DOHH2 (cell line): ENCODE data around the gene DCUN1D3.

ENCODE experiments used
- H3F3A ChIP-seq: fragments of 200-600 bp; sonication (generic), shearing (Covaris generic); 2 replicates; pipeline ENCODE4 v1.6.0; 2016; ENCODE audit warnings: antibody characterized with exemption, mild to moderate bottlenecking; ENCODE audit not compliant: control insufficient read depth, insufficient read depth
- H3K27ac ChIP-seq: fragments of 200-600 bp; sonication (generic); 2 replicates; pipeline ENCODE4 v1.5.1; 2014; ENCODE audit warnings: low read depth, mild to moderate bottlenecking, low read length, moderate library complexity
- H3K27me3 ChIP-seq: fragments of 200-600 bp; sonication (generic); 2 replicates; pipeline ENCODE4 v1.6.1; 2014; ENCODE audit warnings: mild to moderate bottlenecking, low read length, mixed read lengths; ENCODE audit not compliant: control insufficient read depth
- H3K36me3 ChIP-seq: fragments of 200-600 bp; sonication (generic); 2 replicates; pipeline ENCODE4 v1.6.1; 2014; ENCODE audit warnings: mild to moderate bottlenecking, low read length, moderate library complexity, mixed read lengths; ENCODE audit not compliant: control insufficient read depth
- H3K4me1 ChIP-seq: fragments of 200-600 bp; sonication (generic); 2 replicates; pipeline ENCODE4 v1.6.1; 2014; ENCODE audit warnings: mild to moderate bottlenecking, low read length, mixed read lengths; ENCODE audit not compliant: control insufficient read depth
- H3K4me2 ChIP-seq: fragments of 200-600 bp; sonication (generic); 2 replicates; pipeline ENCODE4 v1.6.0; 2014; ENCODE audit warnings: mild to moderate bottlenecking, low read length, moderate library complexity
- H3K4me3 ChIP-seq: fragments of 200-600 bp; sonication (generic); 2 replicates; pipeline ENCODE4 v1.5.1; 2014; ENCODE audit warnings: mild to moderate bottlenecking, low read length, mixed read lengths
- H3K79me2 ChIP-seq: fragments of 200-600 bp; sonication (generic); 2 replicates; pipeline ENCODE4 v1.6.1; 2014; ENCODE audit warnings: mild to moderate bottlenecking, low read length, mixed read lengths; ENCODE audit not compliant: control insufficient read depth
- H3K9me2 ChIP-seq: fragments of 200-600 bp; sonication (generic); replicated peaks from 2 replicates; pipeline ENCODE4 v1.6.1; 2014; ENCODE audit warnings: mild to moderate bottlenecking, low read length, mixed read lengths; ENCODE audit not compliant: control insufficient read depth
- H3K9me3 ChIP-seq: fragments of 200-600 bp; sonication (generic); 2 replicates; pipeline ENCODE4 v1.6.1; 2014; ENCODE audit warnings: antibody characterized with exemption, low read length, mixed read lengths; ENCODE audit not compliant: control insufficient read depth, insufficient read depth
- H4K20me1 ChIP-seq: fragments of 200-600 bp; sonication (generic); 2 replicates; pipeline ENCODE4 v1.6.0; 2014; ENCODE audit warnings: low read depth, mild to moderate bottlenecking, antibody characterized with exemption, low read length, moderate library complexity; ENCODE audit not compliant: control insufficient read depth, insufficient read depth
- EZH2phosphoT487 ChIP-seq: fragments of 200-600 bp; sonication (generic); IDR thresholded peaks from 2 replicates; pipeline ENCODE4 v1.6.1; 2017; ENCODE audit warnings: borderline replicate concordance, mild to moderate bottlenecking, antibody characterized with exemption, low read length, moderate library complexity, mixed read lengths
- TF ChIP-seq, protein P1 (sequence below): fragments of 200-600 bp; sonication (generic); IDR thresholded peaks from one replicate; pipeline ENCODE4 v1.5.1; 2014; ENCODE audit warnings: antibody characterized with exemption, mild to moderate bottlenecking, low read depth, low read length; ENCODE audit not compliant: poor library complexity, severe bottlenecking

The DCUN1D3 gene

DNA sequence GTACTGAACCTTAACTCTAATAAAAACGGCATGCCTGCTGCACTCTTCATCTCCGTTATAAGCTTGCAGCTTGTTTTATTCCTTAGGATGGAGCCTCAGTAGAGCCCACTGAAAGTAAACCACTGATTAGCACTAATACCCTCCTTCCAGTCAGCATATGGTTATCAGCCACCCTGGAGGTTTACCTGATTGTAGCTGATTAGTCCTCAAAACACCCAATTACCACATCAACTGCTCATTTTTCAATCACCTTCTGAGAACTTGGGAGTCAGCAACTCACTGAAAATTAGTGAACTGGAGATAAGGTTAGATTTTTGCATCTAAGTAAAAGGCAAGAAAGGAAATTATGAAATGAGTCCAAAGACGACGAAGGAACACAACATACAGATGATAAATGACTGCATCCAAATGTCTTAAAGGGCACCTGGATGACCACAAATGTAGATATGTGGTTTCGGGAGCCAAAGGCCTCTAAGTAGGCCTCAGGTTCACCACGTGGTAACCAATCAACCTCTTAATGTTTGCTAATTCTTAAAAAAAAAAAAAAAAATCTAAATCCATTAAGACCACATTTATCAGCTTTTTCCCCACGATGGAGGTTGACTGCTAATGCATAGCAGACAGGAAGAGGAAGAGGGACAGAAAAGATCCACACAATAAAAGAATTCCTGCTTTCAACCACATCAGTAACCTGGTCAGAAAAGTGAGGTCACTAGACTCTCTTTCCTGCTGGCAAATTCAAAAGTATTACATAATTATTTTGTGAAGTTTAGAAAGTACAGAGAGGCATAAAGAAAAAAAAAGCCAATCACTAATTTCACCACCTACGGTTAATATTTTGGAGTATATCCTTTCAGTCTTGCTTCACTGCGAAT, 28.0 kb downstream of the DCUN1D3 start:
- no peak for TF ChIP-seq EZH2phosphoT487
- TF ChIP-seq, protein P1, sequence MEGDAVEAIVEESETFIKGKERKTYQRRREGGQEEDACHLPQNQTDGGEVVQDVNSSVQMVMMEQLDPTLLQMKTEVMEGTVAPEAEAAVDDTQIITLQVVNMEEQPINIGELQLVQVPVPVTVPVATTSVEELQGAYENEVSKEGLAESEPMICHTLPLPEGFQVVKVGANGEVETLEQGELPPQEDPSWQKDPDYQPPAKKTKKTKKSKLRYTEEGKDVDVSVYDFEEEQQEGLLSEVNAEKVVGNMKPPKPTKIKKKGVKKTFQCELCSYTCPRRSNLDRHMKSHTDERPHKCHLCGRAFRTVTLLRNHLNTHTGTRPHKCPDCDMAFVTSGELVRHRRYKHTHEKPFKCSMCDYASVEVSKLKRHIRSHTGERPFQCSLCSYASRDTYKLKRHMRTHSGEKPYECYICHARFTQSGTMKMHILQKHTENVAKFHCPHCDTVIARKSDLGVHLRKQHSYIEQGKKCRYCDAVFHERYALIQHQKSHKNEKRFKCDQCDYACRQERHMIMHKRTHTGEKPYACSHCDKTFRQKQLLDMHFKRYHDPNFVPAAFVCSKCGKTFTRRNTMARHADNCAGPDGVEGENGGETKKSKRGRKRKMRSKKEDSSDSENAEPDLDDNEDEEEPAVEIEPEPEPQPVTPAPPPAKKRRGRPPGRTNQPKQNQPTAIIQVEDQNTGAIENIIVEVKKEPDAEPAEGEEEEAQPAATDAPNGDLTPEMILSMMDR: no peak
- H4K20me1 ChIP-seq: no peaks in the 10 kb centered on the region
- H3K36me3 ChIP-seq: no peaks in the 10 kb centered on the region
- H3K9me2 ChIP-seq: no peaks in the 10 kb centered on the region
- H3F3A ChIP-seq: no peaks in the 10 kb centered on the region
- peaks cover 24% of the 10 kb centered on the region for H3K79me2 ChIP-seq
- H3K4me2 ChIP-seq: no peak overlapping the region
- H3K4me1 ChIP-seq: peaks cover 22% of the 10 kb centered on the region
- no peak overlapping the region for H3K27ac ChIP-seq
- H3K4me3 ChIP-seq: no peak overlapping the region
- no peaks in the 10 kb centered on the region for H3K27me3 ChIP-seq
- H3K9me3 ChIP-seq: no peaks in the 10 kb centered on the region

DNA sequence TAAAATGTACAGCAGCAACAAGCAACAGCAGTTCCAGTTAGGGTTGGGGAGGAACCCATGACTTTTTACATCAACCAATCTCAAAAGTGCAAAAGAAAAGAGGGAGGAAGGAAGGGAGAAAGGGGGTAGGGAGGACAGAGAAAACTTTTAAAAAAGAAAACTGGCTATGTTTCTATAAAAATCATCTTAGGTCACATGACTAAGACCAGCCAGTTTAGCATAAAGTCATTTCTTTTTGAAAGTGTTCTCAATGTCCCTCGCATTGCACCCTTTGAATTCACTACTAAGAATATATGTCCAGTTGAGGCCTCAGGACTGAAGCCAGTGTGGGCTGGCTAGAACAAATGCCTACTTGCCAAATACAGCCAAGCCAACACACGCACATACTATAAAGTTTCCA, 28.9 kb downstream of the DCUN1D3 start:
- Histone ChIP-seq H3K36me3 (no peaks in the 10 kb centered on the region), H3K9me2 (no peaks in the 10 kb centered on the region), H3K4me1 (peaks cover 22% of the 10 kb centered on the region), H3K4me2 (no peak overlapping the region), H3K79me2 (peaks cover 18% of the 10 kb centered on the region), H3K9me3 (no peaks in the 10 kb centered on the region), H3K27me3 (no peaks in the 10 kb centered on the region), H4K20me1 (no peaks in the 10 kb centered on the region), H3F3A (no peaks in the 10 kb centered on the region), H3K27ac (no peak overlapping the region), H3K4me3 (no peak overlapping the region)
- TF ChIP-seq EZH2phosphoT487: no peak
- TF ChIP-seq, protein P1: no peak

DNA sequence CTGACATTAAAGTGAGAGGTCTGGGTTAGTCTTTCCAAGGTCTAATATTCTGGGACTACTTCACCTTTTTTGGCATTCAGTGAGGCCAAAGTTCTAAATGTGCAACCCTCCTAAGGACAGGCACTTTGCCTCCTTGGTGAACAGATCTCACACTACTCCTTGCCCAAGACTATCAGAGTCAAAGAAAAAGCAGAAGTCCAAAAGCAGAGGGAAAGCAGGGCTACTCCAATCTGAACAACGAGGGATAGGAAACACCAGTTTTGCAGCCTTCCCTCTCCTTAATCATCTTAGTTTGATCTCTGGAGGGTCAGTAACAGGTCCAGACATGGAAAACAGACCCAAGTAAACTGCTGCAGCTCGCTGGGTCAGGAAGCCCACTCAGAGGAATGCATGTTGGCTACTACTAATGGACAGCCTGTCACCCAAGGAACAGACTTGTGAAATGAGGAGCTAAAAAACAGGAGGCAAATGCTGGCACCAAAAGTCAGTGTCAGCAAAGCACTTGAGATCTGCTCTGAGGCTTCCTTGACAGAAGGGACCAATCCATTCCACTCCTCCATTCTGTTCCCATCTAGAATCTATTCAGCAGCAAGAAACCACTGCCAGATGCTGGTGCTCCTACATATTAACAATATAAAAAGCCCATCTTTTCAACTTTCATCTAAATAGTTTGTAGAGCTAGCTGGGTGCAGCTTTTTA, 29.9 kb downstream of the DCUN1D3 start:
- TF ChIP-seq, protein P1: no peak
- no peak for TF ChIP-seq EZH2phosphoT487
- Histone ChIP-seq H3F3A (no peaks in the 10 kb centered on the region), H3K9me3 (no peaks in the 10 kb centered on the region), H3K4me2 (no peak overlapping the region), H3K9me2 (no peaks in the 10 kb centered on the region), H3K4me3 (no peak overlapping the region), H3K79me2 (peaks cover 21% of the 10 kb centered on the region), H3K27ac (no peak overlapping the region), H4K20me1 (no peaks in the 10 kb centered on the region), H3K27me3 (no peaks in the 10 kb centered on the region), H3K4me1 (peaks cover 21% of the 10 kb centered on the region), H3K36me3 (no peaks in the 10 kb centered on the region)
